ENCODE data around the gene DPF3. TPM values are rescaled to one million over a fixed set of nuclear protein-coding genes. Genes with fewer than 3 reads are reported as not detected.

DPF3 gene
- total RNA-seq, 1 donor from 2014 or later: 0.11 TPM

- no peaks in the 10 kb centered on the region for H3K4me1 ChIP-seq
- H3K27ac ChIP-seq: no peak overlapping the region
- no peaks in the 10 kb centered on the region for H3K36me3 ChIP-seq
- DNase-seq (ENCODE audit: low spot score in 2 of 2): no peak
- H3K27me3 ChIP-seq: no peaks in the 10 kb centered on the region
- intact Hi-C loops (cut with DNase I): no loop called here
- H3K4me3 ChIP-seq: no peak overlapping the region
- TF ChIP-seq CTCF (IDR thresholded peaks at IDR 0.05): no peak
- no peaks in the 10 kb centered on the region for H3K9me3 ChIP-seq
Observed at GRCh38 chr14:72898448-72898847, 4.5 kb upstream of the DPF3 start.

GRCh38 chr14:72894623-72895378 lies 900 bp upstream of the DPF3 start:
- intact Hi-C loops (cut with DNase I): loop anchor here (1.0 to 5.0 kb wide), 3 partner anchors 32 to 148 kb away; partner anchors contain the start of gene DCAF4
- Histone ChIP-seq H3K27ac (no peak overlapping the region), H3K27me3 (peaks cover 3% of the 10 kb centered on the region), H3K4me3 (peak overlapping the region; percentile 78 to 92), H3K36me3 (no peaks in the 10 kb centered on the region), H3K4me1 (peaks cover 6% of the 10 kb centered on the region in 2 donors), H3K9me3 (no peaks in the 10 kb centered on the region)
- no peak for DNase-seq (ENCODE audit: low spot score in 2 of 2)
- no peak for TF ChIP-seq CTCF (IDR thresholded peaks at IDR 0.05)

DNA sequence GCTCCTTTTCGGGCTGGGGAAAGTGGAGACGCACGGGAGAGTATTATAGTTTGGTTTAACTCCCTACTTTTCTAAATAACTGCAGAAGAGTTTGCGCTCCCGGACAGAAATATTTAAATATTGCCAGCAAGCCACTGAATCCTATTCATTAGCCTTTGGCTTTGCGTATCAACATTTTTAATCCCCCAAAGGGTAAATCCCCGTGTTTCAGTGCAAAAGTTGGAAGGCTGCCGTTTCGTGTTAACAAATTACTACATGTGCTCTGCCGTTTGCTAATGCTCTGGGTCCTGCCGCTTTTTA lies 372 bp upstream of the DPF3 start:
- intact Hi-C loops (cut with DNase I): loop anchor here (1.0 to 5.0 kb wide), 3 partner anchors 33 to 147 kb away; partner anchors contain the start of gene DCAF4
- no peaks in the 10 kb centered on the region for H3K36me3 ChIP-seq

GRCh38 chr14:72892879-72893635 lies 844 bp downstream of the DPF3 start:
- peak overlapping the region; percentile 78 to 92 for H3K4me3 ChIP-seq
- no peak for TF ChIP-seq CTCF (IDR thresholded peaks at IDR 0.05)
- no peaks in the 10 kb centered on the region for H3K9me3 ChIP-seq
- H3K27me3 ChIP-seq: peaks cover 3% of the 10 kb centered on the region
- no peaks in the 10 kb centered on the region for H3K36me3 ChIP-seq
- H3K4me1 ChIP-seq: peaks cover 6% of the 10 kb centered on the region in 2 donors
- intact Hi-C loops (cut with DNase I): loop anchor here (5.0 kb wide), 1 partner anchor 146 kb away; no protein-coding TSS in a partner anchor
- H3K27ac ChIP-seq: peak overlapping the region in 1 of 2 donors; percentile 37
- DNase-seq (ENCODE audit: low spot score in 2 of 2): no peak

More for the DNA sequence above, 372 bp upstream of the DPF3 start:
- Histone ChIP-seq H3K27me3 (peaks cover 3% of the 10 kb centered on the region), H3K4me3 (peak overlapping the region; percentile 78 to 92), H3K9me3 (no peaks in the 10 kb centered on the region), H3K27ac (no peak overlapping the region), H3K4me1 (peaks cover 6% of the 10 kb centered on the region in 2 donors)
- TF ChIP-seq CTCF (IDR thresholded peaks at IDR 0.05): no peak
- DNase-seq (ENCODE audit: low spot score in 2 of 2): no peak

DNA sequence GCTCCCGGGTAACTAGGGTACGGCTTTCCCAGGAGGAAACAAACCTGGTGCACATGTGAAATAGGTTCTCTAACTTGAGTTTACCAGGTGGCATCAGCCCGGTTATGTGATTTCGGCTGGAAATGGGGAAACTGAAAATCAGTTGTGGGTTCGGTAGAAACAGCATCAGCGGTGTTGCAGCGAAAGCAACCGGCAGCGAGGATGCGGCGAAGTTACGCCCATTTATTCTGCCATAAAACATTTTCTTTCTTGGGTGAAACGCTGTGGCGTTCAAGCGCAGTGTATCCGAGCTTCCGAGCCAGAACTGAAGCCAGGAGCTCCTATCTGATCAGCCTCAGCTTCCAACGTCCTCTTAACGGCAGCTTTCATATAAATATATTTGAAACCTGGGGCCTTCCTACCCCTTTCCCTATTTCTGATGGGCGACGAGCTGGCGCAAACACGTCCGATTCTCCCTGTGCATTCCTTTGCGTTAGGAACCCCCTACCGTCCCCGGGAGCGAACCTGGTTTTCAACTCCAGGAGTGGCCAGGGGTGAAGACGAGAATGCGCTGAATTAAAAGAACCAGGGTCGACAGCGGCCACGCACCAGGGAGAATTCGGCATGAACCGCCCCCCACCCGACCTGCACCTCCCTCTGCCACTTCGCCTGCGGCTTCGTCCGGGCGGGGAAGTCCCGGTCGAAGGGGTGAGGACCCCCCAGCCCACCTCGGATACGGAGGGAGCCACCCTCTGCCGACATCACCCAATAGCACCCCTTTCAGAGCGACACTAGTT lies 1.6 kb downstream of the DPF3 start:
- Histone ChIP-seq H3K4me1 (peaks cover 6% of the 10 kb centered on the region in 2 donors), H3K27me3 (peaks cover 3% of the 10 kb centered on the region), H3K4me3 (peak overlapping the region; percentile 78 to 92), H3K9me3 (no peaks in the 10 kb centered on the region), H3K27ac (no peak overlapping the region), H3K36me3 (no peaks in the 10 kb centered on the region)
- DNase-seq (ENCODE audit: low spot score in 2 of 2): no peak
- no peak for TF ChIP-seq CTCF (IDR thresholded peaks at IDR 0.05)
- intact Hi-C loops (cut with DNase I): loop anchor here (5.0 kb wide), 1 partner anchor 145 kb away; no protein-coding TSS in a partner anchor

Measured in ascending aorta (tissue), 2 donors.